Esophagus muscularis mucosa (tissue), 4 donors: Measurements from ENCODE around the gene GSPT2. TPM values are rescaled to one million over a fixed set of nuclear protein-coding genes. Genes with fewer than 3 reads are reported as not detected.

Experiments
- DNase-seq: peaks from one replicate; pipeline ENCODE4 v3.0.0-alpha.2; 2017; ENCODE audit errors: extremely low spot score
- H3K27ac ChIP-seq, 4 donors: fragments of 200-600 bp; sonication (generic); replicated peaks in 1 of 4; 1 replicate in 3 of 4; 2 replicates in 1 of 4; pipeline ENCODE4 v1.5.1; 2016 to 2019; ENCODE audit warnings: mild to moderate bottlenecking in 1 of 4
- H3K27me3 ChIP-seq, 4 donors: fragments of 200-600 bp; sonication (generic); one replicate each; pipeline versions ENCODE4 v1.5.1 to v1.6.0; 2016 to 2019
- H3K36me3 ChIP-seq, 4 donors: fragments of 200-600 bp; sonication (generic); one replicate each; pipeline ENCODE4 v1.5.1; 2016 to 2019
- H3K4me1 ChIP-seq, 4 donors: fragments of 200-600 bp; sonication (generic); one replicate each; pipeline ENCODE4 v1.5.1; 2016 to 2019
- H3K4me3 ChIP-seq, 4 donors: fragments of 200-600 bp; sonication (generic); 1 replicate in 2 of 4; 2 replicates in 2 of 4; pipeline ENCODE4 v1.5.1; 2016 to 2019; ENCODE audit warnings: mild to moderate bottlenecking in 4 of 4, moderate library complexity in 1 of 4
- H3K9me3 ChIP-seq, 4 donors: fragments of 200-600 bp; sonication (generic); 1 replicate in 3 of 4; 2 replicates in 1 of 4; pipeline ENCODE4 v1.5.1; 2016 to 2019
- CTCF ChIP-seq, 3 experiments: fragments of 200-600 bp in 2 of 3; fragments of 450-650 bp in 1 of 3; sonication (generic) in 2 of 3; IDR thresholded peaks; one replicate each; pipeline ENCODE4 v1.5.1; 2017 to 2019; ENCODE audit warnings: antibody characterized with exemption in 3 of 3, mild to moderate bottlenecking in 2 of 3, moderate library complexity in 1 of 3
- EP300 ChIP-seq: sonication (generic); formaldehyde crosslinking; IDR thresholded peaks from one replicate; pipeline ENCODE4 v1.6.1; 2017; ENCODE audit warnings: antibody characterized with exemption
- POLR2A ChIP-seq: fragments of 450-650 bp; IDR thresholded peaks from one replicate; pipeline ENCODE4 v1.6.1; 2017; ENCODE audit warnings: antibody characterized with exemption, moderate library complexity, mild to moderate bottlenecking, low read depth
- POLR2AphosphoS5 ChIP-seq, 2 donors: sonication (generic); formaldehyde crosslinking; IDR thresholded peaks; one replicate each; pipeline ENCODE4 v1.6.1; 2017; ENCODE audit warnings: antibody characterized with exemption in 2 of 2
- WGBS: methylation state at CpG from one replicate; pipeline ENCODE4 v1.1.5; 2018; 5-methylcytosine and 5-hydroxymethylcytosine counted together
- intact Hi-C: fragments of 100-400 bp; cut with DNase I; formaldehyde crosslinking; loops from one replicate; pipeline ENCODE4 v1.15.1; 2023
- total RNA-seq, 4 donors: library from RNA; depleted of rRNA; stranded (reverse); fragments of >200 nt; gene quantifications; one replicate each; pipeline versions ENCODE4 v1.1.0 to v1.2.1, GENCODE V29; 2016

Gene GSPT2
- total RNA-seq, 4 donors from 2014 or later, result 4.6 to 7.5 (median 5.9) TPM

- H3K27ac ChIP-seq, result no peak overlapping the region
- TF ChIP-seq POLR2AphosphoS5 (IDR thresholded peaks at IDR 0.05) (no peak), CTCF (IDR thresholded peaks at IDR 0.05) (no peak), POLR2A (no peak), EP300 (no peak)
- H3K4me3 ChIP-seq, result no peak overlapping the region
- H3K36me3 ChIP-seq, result no peaks in the 10 kb centered on the region
- DNase-seq, result no peak
- no peaks in the 10 kb centered on the region for H3K4me1 ChIP-seq
- intact Hi-C loops, result no loop called here
- peaks cover 0 to 8% (median 4%) of the 10 kb centered on the region in 4 donors for H3K27me3 ChIP-seq
- H3K9me3 ChIP-seq, result no peaks in the 10 kb centered on the region
Measured at GRCh38 chrX:51728202-51728601, 15.0 kb upstream of the GSPT2 start.

GRCh38 chrX:51737091-51737490 lies 6.2 kb upstream of the GSPT2 start:
- Histone ChIP-seq H3K4me1 (no peaks in the 10 kb centered on the region), H3K9me3 (no peaks in the 10 kb centered on the region), H3K27ac (no peak overlapping the region), H3K27me3 (peaks cover 0 to 12% (median 6%) of the 10 kb centered on the region in 4 donors), H3K4me3 (no peak overlapping the region), H3K36me3 (no peaks in the 10 kb centered on the region)
- intact Hi-C loops, result no loop called here
- DNase-seq, result no peak
- WGBS, result 60% methylated on average over 2 of the region's 2 CpGs
- TF ChIP-seq POLR2AphosphoS5 (IDR thresholded peaks at IDR 0.05) (no peak), POLR2A (no peak), CTCF (IDR thresholded peaks at IDR 0.05) (no peak), EP300 (no peak)

GRCh38 chrX:51742586-51742985 lies 656 bp upstream of the GSPT2 start:
- Histone ChIP-seq H3K9me3 (peaks cover 0 to 8% (median 0%) of the 10 kb centered on the region in 4 donors), H3K4me1 (peaks cover 0 to 8% (median 3%) of the 10 kb centered on the region in 4 donors), H3K36me3 (no peaks in the 10 kb centered on the region), H3K27me3 (no peaks in the 10 kb centered on the region), H3K27ac (peak overlapping the region in 2 of 4 donors; percentile 74 to 75), H3K4me3 (peak overlapping the region; percentile 61 to 74 (median 69))
- 54% methylated on average over 3 of the region's 3 CpGs for WGBS
- intact Hi-C loops, result no loop called here
- no peak for DNase-seq
- TF ChIP-seq CTCF (IDR thresholded peaks at IDR 0.05) (no peak), POLR2AphosphoS5 (IDR thresholded peaks at IDR 0.05) (no peak), EP300 (no peak), POLR2A (no peak)

GRCh38 chrX:51747671-51748070 lies 4.4 kb downstream of the GSPT2 start:
- peaks cover 0 to 6% (median 2%) of the 10 kb centered on the region in 4 donors for H3K4me1 ChIP-seq
- peaks cover 0 to 8% (median 0%) of the 10 kb centered on the region in 4 donors for H3K9me3 ChIP-seq
- TF ChIP-seq EP300, result no peak
- TF ChIP-seq CTCF (IDR thresholded peaks at IDR 0.05), result no peak
- TF ChIP-seq POLR2A, result no peak
- no peak for TF ChIP-seq POLR2AphosphoS5 (IDR thresholded peaks at IDR 0.05)
- no peaks in the 10 kb centered on the region for H3K27me3 ChIP-seq
- H3K4me3 ChIP-seq, result no peak overlapping the region
- no peak overlapping the region for H3K27ac ChIP-seq
- no peak for DNase-seq
- H3K36me3 ChIP-seq, result no peaks in the 10 kb centered on the region
- intact Hi-C loops, result no loop called here

GRCh38 chrX:51759055-51759839 lies 16.0 kb downstream of the GSPT2 start:
- intact Hi-C loops, result no loop called here
- no peak overlapping the region for H3K27ac ChIP-seq
- WGBS, result 47% methylated on average over 6 of the region's 6 CpGs

More at GRCh38 chrX:51759055-51759839, 16.0 kb downstream of the GSPT2 start:
- DNase-seq, result no peak
- H3K9me3 ChIP-seq, result no peaks in the 10 kb centered on the region
- no peaks in the 10 kb centered on the region for H3K36me3 ChIP-seq
- no peak for TF ChIP-seq CTCF (IDR thresholded peaks at IDR 0.05)
- TF ChIP-seq POLR2A, result no peak
- TF ChIP-seq POLR2AphosphoS5 (IDR thresholded peaks at IDR 0.05), result no peak
- TF ChIP-seq EP300, result no peak
- peaks cover 0 to 6% (median 0%) of the 10 kb centered on the region in 4 donors for H3K27me3 ChIP-seq
- H3K4me1 ChIP-seq, result no peaks in the 10 kb centered on the region
- H3K4me3 ChIP-seq, result no peak overlapping the region
